C4-2B (cell line): ENCODE results near the gene GPR183.

Experiments
- ZFX ChIP-seq: fragments of 450-650 bp; IDR thresholded peaks from 2 replicates; pipeline ENCODE4 v1.6.1; 2017
- TF ChIP-seq, protein P1 (sequence below): fragments of 450-650 bp; conservative IDR thresholded peaks from 2 replicates; pipeline ENCODE4 v1.5.1; 2017; ENCODE audit warnings: mild to moderate bottlenecking

- TF ChIP-seq, protein P1, sequence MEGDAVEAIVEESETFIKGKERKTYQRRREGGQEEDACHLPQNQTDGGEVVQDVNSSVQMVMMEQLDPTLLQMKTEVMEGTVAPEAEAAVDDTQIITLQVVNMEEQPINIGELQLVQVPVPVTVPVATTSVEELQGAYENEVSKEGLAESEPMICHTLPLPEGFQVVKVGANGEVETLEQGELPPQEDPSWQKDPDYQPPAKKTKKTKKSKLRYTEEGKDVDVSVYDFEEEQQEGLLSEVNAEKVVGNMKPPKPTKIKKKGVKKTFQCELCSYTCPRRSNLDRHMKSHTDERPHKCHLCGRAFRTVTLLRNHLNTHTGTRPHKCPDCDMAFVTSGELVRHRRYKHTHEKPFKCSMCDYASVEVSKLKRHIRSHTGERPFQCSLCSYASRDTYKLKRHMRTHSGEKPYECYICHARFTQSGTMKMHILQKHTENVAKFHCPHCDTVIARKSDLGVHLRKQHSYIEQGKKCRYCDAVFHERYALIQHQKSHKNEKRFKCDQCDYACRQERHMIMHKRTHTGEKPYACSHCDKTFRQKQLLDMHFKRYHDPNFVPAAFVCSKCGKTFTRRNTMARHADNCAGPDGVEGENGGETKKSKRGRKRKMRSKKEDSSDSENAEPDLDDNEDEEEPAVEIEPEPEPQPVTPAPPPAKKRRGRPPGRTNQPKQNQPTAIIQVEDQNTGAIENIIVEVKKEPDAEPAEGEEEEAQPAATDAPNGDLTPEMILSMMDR = no peak
- no peak for TF ChIP-seq ZFX
Observed at GRCh38 chr13:99287551-99287950, 19.6 kb downstream of the GPR183 start.
